GM19025 (cell line): ENCODE results near the gene DUS3L.
"Not testable (repeated sequence)": the region's sequence is repeated elsewhere in the genome, so short reads cannot be mapped to it uniquely, and the experiment has no call there.

Experiments
- ATAC-seq: cut with Tn5 transposase; IDR thresholded peaks from one replicate; pipeline ENCODE4 v1.9.1; 2021; ENCODE audit warnings: mild to moderate bottlenecking, low read depth, moderate library complexity; ENCODE audit not compliant: unreplicated experiment

DUS3L gene

GRCh38 chr19:5775668-5776309 lies 15.2 kb downstream of the DUS3L start:
- no peak for ATAC-seq

DNA sequence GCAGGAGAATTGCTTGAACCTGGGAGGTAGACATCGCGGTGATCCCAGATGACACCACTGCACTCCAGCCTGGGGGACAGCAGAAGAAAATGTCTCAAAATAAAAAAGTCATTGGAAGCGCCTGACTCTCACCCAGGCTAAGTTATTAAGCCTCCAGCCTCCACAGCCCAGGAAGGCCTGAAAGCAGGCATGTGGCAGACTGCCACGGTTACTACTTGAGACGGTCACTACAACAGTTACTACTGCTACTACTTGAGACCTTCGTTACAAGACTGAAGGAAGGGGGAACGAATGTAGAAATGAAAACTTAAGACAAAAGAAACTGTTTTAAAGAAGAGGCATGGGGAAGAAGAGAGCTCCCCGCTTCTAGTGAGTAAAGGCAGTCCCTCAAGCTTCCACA lies 16.0 kb downstream of the DUS3L start:
- ATAC-seq = no peak

GRCh38 chr19:5773276-5773675 lies 17.7 kb downstream of the DUS3L start:
- ATAC-seq = no peak

GRCh38 chr19:5772416-5772815 lies 18.5 kb downstream of the DUS3L start:
- no peak for ATAC-seq

DNA sequence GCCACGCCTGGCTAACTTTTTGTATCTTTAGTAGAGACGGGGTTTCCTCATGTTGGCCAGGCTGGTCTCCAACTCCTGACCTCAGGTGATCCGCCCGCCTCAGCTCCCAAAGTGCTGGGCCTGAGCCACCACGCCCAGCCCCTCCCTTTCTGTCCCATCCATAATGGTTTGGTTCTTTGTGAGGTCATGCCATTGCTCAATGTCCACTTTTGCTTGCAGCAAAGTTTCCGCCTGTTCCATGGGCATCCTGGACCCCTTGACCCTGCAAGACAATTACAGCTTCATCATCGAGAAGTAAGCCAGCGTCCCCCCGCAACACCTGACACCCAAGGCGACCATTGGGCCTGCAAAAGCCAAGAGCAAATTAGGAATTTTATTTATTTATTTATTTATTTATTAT lies 23.0 kb downstream of the DUS3L start:
- no peak for ATAC-seq

GRCh38 chr19:5765220-5765619 lies 25.7 kb downstream of the DUS3L start:
- no peak for ATAC-seq

GRCh38 chr19:5762608-5763217 lies 28.2 kb downstream of the DUS3L start:
- ATAC-seq = no peak

GRCh38 chr19:5753743-5754142 lies 37.2 kb downstream of the DUS3L start:
- no peak for ATAC-seq

- ATAC-seq = no peak
These were observed 39.3 kb downstream of the DUS3L start for GRCh38 chr19:5751709-5752108.

DNA sequence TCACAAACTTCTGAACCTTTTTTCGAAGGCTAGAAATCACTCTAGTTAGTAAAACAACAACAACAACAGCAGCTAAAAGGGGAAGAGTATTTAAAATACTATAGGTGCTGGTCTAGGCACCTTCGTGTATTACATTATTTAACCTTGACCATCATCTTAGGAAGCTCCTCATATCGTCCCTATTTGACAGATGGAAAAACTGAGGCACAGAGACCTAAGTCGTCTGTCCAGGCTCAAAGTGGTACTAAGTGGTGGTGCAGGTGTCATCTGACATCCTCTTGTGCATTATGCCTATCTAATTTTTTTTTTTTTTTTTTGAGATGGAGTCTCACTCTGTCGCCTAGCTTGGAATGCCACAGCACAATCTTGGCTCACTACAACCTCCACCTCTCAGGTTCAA lies 41.5 kb downstream of the DUS3L start:
- no peak for ATAC-seq

- ATAC-seq = not testable (repeated sequence)
These were observed 42.0 kb downstream of the DUS3L start for GRCh38 chr19:5748920-5749319.

- ATAC-seq = not testable (repeated sequence)
These were observed 46.0 kb downstream of the DUS3L start for GRCh38 chr19:5744999-5745398.

GRCh38 chr19:5743630-5744029 lies 47.3 kb downstream of the DUS3L start:
- ATAC-seq = no peak

- ATAC-seq = no peak
These were observed 48.9 kb downstream of the DUS3L start for GRCh38 chr19:5742051-5742450.

DNA sequence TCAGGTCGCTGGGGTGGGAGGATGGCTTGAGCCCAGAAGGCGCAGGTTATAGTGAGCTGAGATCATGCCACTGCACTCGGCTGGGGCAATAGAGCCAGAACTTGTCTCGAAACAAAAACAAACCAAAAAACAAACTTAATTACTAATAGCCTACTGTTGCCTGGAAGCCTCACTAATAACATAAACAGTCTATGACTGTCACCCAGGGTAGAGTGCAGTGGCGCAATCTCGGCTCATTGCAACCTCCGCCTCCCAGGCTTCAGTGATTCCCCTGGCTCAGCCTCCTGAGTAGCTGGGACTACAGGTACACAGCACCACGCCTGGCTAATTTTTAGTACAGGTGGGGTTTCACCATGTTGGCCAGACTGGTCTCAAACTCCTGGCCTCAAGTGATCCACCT lies 52.5 kb downstream of the DUS3L start:
- ATAC-seq = no peak
